GM20431 (cell line): ENCODE measurements around the gene CBFA2T2.
"Not testable (repeated sequence)": the region's sequence is repeated elsewhere in the genome, so short reads cannot be mapped to it uniquely, and the experiment has no call there.

ENCODE experiments used
- in situ Hi-C: fragments of 300-500 bp; cut with MseI, MboI; formaldehyde crosslinking; loops from one replicate; pipeline ENCODE4 v1.15.0; 2020; ENCODE audit warnings: low sequenced_read_pairs; ENCODE audit not compliant: unreplicated experiment

CBFA2T2 gene

DNA sequence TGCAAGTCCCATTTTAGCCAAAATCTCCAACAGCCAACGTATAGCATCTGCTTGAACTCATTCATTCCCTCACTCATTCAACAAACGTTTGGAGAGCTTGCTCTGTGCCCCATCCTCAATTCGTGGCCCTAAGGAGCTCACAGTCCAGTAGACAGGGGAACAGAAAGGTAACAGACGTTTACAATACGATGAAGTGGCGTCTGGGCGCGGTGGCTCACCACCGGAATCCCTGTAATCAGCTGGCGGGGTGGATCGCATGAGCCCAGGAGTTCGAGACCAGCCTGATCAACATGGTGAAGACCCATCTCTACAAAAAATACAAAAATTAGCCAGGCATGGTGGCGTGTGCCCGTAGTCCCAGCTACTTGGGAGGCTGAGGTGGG lies 197.1 kb downstream of the CBFA2T2 start:
- in situ Hi-C loops: no loop called here

DNA sequence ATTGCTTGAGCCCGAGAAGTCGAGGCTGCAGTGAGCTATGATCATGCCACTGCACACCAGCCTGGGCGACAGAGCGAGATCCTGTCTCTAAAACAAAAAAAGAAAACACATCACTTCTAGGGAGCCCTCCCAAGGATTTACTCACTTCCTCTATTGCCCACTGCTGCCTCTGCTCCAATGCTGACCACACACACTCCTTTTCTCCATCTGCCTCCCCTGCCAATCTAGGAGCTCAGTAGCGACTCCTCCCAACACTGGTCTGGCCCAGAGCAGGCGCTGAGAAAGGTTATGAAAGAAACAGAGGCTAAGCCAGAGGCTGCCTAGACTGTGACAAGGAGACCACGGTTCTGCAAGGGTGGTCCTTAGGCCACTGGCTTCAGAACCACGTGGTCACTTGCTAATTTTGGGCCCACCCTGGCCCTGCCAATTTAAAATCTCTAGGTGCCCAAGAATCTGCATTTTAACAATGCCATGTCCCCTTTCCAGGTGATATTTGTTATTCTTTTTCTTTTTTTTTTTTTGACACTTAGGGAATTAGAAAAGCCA lies 197.5 kb downstream of the CBFA2T2 start:
- in situ Hi-C loops: no loop called here

DNA sequence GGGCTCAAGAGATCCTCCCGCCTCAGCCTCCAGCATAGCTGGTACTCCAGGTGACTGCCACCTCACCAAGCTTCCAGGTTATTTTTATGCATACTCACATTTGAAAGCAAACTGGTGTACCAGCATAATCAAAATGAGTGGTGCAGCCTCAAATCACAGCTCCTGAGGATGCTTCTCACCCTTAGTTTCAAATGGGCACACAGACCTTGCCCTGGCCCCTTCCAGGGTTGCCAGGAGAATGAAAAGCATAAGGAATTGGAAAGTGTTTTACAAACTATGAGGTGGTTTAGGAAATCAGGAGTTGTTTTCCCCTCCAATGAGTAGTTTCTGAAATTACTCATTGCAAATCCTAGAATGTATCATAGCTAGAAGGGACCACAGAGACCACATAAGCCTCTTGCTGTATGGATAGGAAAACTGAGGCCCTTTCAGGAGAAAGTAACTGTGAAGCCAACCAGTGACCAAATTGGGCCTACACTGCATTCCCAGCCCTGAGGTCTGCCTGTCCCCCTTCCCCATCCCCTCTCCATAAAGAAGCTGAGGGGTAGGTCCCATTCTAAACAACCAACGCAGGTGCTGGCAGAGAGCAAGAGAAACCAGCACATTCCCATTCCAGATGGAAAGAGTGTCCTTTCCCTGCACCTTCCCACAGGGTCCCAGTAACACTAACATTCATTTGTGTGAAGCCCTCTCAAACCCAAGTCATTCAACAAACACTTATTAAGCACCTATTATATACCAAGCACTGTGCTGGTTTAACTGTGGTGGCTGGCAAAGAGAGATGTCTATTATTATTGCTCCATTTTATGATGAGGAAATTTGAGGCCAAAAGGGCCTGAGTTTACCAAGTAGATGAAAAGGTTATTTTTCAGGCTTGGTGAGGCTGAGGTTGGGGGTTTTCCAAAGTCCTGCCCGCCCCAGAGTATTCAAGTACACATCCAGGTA lies 198.4 kb downstream of the CBFA2T2 start:
- in situ Hi-C loops: no loop called here

DNA sequence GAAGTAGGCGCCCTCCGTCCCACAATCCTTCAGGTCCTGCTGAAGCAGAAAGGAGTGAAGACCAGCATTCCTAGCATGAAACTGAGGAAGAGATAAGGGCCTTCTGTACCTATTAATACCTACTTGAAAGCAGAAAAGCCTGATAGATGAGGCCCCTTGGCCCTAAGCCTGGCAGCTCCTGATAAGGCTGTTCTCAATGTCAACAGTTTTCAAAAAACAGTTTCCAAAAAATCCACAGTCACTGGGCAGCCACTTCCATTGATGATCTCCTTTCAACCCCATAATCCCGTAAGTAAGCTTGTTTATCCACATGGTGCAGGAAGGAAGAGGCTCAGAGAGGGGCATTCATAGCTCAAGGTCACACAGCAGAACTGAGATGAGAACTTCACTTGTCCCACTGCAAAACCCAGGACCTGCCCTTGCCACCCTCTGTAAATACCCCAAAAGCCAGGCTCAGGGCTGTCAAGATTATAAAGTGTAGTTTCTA lies 199.1 kb downstream of the CBFA2T2 start:
- in situ Hi-C loops: no loop called here

DNA sequence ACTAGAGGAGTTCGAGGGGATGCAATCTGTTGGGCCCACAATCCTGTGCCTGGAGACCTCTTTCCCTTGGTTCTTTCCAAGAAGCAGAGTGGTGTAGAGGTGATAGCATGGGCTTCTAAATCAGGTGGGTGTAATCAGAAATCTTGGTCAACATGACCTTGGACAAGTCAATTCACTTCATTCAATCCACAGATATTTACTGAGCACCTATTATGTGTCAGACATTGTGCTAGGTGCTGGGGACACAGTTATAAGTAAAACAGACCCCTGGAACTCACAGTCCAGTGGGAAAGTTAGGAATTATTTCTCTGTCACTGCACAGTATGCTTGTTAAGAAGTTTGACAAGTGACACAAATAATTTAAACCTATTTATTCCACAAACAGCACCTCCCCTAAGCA lies 199.6 kb downstream of the CBFA2T2 start:
- in situ Hi-C loops: no loop called here

DNA sequence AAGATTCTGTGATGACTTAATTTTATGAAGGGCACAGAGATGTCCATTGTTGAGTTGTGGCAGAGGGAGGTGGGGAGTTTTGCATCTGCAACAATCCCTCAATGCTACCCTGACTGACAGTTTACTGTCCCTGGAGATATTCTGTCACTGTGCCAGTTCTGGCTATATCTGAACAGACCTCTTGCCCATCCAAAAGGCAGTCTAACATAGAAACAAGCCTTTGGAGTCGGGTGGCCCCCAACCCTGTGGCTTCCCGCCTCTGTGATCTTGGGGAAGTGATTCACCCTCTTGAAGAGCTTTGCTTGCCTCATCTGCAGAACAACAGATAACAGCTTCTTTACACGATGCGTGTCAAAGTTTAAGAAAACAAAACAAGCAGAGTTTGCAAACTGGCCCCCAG lies 200.1 kb downstream of the CBFA2T2 start:
- in situ Hi-C loops: no loop called here

DNA sequence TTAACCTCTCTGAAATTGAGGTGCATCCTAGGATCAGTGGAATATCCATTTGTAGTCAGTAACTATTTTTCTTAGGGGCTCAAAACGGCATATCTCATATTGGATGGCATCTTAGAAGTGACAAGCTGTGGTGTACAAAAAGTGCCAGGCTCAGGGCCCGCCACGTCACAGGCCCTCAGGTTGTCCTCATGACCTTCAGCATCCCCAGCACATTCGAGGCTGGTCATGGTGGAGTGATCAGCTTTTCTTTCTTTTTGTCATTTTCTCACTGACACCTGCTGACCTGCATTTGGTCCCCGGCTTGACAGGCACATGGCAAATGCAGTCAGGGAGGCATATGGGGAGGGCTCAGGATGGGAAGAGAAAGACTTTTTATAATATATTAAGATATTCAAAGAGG lies 203.4 kb downstream of the CBFA2T2 start:
- in situ Hi-C loops: no loop called here

DNA sequence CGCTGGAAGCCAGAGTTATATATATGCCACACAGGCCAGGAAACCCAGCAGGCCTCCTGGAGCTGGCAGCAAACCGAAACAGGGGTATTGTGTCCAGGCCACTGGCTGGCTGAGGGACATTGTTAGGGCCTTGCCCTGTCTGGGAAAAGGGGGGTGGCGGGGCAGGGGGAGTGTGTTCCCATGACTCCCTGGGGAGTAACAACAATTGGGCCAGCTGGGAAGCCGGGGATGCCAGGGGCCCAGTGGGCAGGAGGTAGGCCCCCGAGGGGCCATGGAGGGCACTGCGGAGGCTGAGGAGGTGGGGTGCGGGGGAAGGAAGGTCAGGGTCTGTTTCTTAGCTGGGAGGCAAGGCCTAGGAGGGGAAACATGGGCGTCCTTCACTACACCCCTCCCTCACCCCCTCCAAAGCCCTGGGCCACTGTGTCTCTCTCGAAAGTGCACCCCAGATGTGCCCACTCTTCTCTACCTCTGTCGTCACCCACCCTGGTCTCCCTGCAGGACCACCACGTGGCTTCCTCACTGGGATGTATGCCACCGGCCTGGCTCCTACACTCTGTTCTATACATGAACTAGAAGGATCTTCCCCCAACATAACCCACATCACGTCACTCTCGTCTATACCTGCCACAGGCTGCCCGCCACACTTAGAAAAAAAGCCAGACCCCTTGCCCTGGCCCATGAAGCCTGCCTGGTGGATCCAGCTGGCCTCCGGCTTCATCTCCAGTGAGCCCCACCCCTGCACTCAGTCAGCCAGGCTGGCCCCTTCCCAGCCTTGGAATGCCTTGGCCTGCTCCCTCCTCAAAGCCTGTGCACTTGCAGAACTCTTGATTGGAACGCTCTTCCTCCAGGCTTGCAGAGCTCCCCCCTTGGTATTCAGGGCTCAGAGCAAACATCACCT lies 204.1 kb downstream of the CBFA2T2 start:
- in situ Hi-C loops: no loop called here

DNA sequence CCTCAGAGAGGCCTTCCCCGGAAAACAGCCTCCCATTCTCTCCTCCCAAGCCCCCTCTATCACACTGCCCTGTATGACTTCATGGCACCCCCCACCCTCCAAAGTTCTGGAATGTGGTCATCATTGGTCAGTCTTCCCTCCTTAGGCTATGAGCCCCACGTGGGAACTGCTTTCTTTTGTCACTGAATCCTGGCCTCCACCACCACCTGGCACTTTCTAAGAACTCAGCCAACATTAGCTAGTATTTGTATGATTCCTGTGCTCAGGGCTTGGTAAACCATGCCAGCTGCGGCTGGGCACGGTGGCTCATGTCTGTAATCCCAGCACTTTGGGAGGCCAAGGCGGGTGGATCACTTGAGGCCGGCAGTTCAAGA lies 204.7 kb downstream of the CBFA2T2 start:
- in situ Hi-C loops: no loop called here

DNA sequence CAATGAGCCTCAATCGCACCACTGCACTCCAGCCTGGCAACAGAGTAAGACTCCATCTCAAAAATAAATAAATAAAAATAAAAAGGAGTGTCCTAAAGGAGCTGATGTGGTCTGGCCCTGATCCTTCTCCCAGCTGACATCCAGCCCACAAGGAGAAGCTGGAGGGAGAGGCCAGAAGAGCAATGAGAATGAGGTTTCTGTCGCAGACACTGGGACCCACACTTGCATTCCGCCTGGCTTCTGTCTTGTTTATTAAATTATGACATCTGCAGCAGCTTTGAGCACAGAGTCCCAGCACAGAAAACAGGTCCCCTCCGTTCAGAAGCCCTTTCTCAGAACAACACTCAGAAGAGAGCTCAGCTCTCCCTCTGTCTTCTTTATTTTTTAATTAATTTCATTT lies 206.6 kb downstream of the CBFA2T2 start:
- in situ Hi-C loops: no loop called here

DNA sequence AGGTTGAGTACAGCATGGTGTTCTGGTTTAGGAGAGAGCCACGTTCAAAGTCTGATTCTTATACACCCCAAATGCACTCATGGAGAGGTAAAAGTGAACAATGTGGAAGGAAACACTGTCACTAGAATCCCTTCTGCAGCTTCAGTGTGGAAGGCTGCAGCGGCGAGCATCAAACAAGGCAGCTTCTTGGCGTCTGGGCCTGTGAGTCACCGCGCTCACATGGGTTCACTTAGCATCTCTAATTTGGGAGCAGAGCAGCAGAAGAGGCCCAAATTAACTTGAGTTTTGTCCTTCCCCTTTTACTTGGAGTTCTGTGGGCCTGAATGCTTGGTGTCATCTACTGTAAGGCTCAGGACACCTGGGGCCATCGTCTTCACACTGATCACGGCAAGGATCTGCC lies 207.2 kb downstream of the CBFA2T2 start:
- in situ Hi-C loops: no loop called here

DNA sequence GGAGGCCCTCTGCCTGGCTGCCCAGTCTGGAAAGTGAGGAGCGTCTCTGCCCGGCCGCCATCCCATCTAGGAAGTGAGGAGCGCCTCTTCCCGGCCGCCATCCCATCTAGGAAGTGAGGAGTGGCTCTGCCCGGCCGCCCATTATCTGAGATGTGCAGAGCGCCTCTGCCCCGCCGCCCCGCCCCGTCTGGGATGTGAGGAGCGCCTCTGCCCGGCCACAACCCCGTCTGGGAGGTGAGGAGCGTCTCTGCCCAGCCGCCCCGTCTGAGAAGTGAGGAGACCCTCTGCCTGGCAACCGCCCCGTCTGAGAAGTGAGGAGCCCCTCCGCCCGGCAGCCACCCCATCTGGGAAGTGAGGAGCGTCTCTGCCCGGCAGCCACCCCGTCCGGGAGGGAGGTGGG lies 209.1 kb downstream of the CBFA2T2 start:
- in situ Hi-C loops: not testable (repeated sequence)
